ENCODE measurements around the gene THADA. TPM values are rescaled to one million over a fixed set of nuclear protein-coding genes. Genes with fewer than 3 reads are reported as not detected.

THADA gene
- total RNA-seq, 3 donors from 2014 or later (not counting 1 experiment from before 2014, with no cell fraction given) = 34.1 to 35.7 (median 35.3) TPM

DNA sequence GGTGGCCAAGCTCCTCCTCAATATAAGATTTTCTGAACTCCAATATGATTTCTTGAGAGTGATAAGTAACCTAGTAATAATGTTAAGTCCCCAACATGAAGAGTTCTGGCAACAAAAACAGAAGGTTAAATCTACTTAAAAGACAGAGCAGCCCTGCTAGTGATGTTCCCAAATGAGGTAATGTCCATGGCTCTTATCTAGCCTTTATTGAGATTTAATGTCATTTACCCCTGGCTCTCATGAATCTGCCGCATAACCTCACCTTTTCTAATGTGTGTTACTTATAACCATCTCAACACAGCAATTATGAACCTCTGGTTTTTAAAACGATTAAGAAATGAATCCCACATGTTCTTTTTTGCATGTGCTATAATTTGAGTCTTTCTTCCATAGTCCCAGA, 201.9 kb downstream of the THADA start:
- Histone ChIP-seq H3K36me3 (ENCODE audit: control insufficient read depth, insufficient read depth, low read length) (peaks cover 8% of the 10 kb centered on the region), H3K4me1 (ENCODE audit: control insufficient read depth, insufficient read depth, low read length) (peaks cover 9% of the 10 kb centered on the region), H3K27me3 (ENCODE audit: control insufficient read depth, insufficient read depth, low read length) (no peaks in the 10 kb centered on the region), H3K9me3 (ENCODE audit: control insufficient read depth, insufficient read depth, low read length) (no peaks in the 10 kb centered on the region), H3K27ac (ENCODE audit: low read length) (no peak overlapping the region), H3K4me3 (ENCODE audit: low read length) (no peak overlapping the region)
- DNase-seq = no peak
- Mint-ChIP-seq H3K27ac (no peak overlapping the region), H3K4me3 (no peak overlapping the region), H3K9me3 (no peaks in the 10 kb centered on the region), H3K27me3 (ENCODE audit: low read depth in 2 of 2) (no peaks in the 10 kb centered on the region), H3K4me1 (peaks cover 18 to 20% of the 10 kb centered on the region in 2 donors), H3K36me3 (peaks cover 6% of the 10 kb centered on the region)
- intact Hi-C loops (cut with micrococcal nuclease) = no loop called here
- TF ChIP-seq, protein P1, sequence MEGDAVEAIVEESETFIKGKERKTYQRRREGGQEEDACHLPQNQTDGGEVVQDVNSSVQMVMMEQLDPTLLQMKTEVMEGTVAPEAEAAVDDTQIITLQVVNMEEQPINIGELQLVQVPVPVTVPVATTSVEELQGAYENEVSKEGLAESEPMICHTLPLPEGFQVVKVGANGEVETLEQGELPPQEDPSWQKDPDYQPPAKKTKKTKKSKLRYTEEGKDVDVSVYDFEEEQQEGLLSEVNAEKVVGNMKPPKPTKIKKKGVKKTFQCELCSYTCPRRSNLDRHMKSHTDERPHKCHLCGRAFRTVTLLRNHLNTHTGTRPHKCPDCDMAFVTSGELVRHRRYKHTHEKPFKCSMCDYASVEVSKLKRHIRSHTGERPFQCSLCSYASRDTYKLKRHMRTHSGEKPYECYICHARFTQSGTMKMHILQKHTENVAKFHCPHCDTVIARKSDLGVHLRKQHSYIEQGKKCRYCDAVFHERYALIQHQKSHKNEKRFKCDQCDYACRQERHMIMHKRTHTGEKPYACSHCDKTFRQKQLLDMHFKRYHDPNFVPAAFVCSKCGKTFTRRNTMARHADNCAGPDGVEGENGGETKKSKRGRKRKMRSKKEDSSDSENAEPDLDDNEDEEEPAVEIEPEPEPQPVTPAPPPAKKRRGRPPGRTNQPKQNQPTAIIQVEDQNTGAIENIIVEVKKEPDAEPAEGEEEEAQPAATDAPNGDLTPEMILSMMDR (IDR thresholded peaks at IDR 0.05) = no peak
- ATAC-seq = no peak
- 100% methylated on average over 1 of the region's 2 CpGs for WGBS (ENCODE audit: insufficient coverage)

DNA sequence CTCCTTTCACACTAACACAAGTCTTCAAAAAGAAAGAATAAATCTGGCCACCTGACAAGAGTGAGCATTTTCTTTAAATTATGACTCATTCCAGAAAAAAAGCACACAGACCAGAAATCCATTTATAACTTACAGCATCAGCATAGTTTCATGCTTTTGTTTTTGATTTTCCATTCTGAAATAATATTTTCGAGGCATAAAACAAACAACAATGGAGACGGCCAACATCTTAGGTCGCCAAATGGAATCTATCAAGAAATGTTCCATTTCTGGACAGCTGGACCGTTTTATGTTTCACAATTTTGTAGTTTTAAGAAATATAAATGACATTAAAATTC, 204.0 kb downstream of the THADA start:
- DNase-seq (no peak), ATAC-seq (no peak)
- Histone ChIP-seq H3K27me3 (ENCODE audit: control insufficient read depth, insufficient read depth, low read length) (no peaks in the 10 kb centered on the region), H3K4me3 (ENCODE audit: low read length) (no peak overlapping the region), H3K27ac (ENCODE audit: low read length) (no peak overlapping the region), H3K36me3 (ENCODE audit: control insufficient read depth, insufficient read depth, low read length) (peaks cover 6% of the 10 kb centered on the region), H3K9me3 (ENCODE audit: control insufficient read depth, insufficient read depth, low read length) (no peaks in the 10 kb centered on the region), H3K4me1 (ENCODE audit: control insufficient read depth, insufficient read depth, low read length) (peaks cover 18% of the 10 kb centered on the region)
- Mint-ChIP-seq H3K27ac (no peak overlapping the region), H3K4me1 (peaks cover 36 to 41% of the 10 kb centered on the region in 2 donors), H3K36me3 (peaks cover 6% of the 10 kb centered on the region), H3K9me3 (no peaks in the 10 kb centered on the region), H3K27me3 (ENCODE audit: low read depth in 2 of 2) (no peaks in the 10 kb centered on the region), H3K4me3 (no peak overlapping the region)
- 97% methylated on average over 3 of the region's 4 CpGs for WGBS (ENCODE audit: insufficient coverage)
- TF ChIP-seq, protein P1 (IDR thresholded peaks at IDR 0.05) = no peak
- intact Hi-C loops (cut with micrococcal nuclease) = no loop called here

DNA sequence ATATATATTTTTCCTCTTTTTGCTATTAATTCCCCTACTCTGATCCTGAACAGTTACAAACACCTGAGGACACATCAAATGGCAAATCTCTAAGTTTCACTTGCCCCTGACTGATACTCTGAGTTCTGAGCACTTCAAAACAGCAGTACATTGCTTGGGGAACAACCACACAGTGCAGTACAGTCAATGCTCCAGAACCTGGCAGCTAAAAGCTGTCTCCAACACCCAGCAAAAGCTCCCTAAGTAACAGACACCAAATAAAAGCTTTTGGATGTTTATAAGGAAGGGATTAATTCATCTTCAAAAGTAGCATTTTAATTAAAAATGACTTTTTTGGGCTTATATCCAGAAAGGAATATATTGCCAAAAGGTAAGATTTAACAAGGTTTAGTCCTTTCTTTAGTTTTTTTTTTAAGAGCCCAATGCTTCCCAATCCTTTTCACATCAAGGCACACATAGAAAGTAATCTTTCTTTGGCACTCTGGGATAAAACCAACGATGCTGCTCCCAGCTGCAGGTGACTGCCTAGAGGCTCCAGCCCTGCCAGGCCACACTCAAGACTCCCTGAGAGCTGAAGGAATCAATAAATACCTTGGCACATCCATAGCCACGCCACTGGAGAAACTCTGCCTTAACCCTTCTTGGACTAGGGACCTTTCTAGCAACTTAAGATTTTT, 204.5 kb downstream of the THADA start:
- ATAC-seq (no peak), DNase-seq (no peak)
- Histone ChIP-seq H3K4me3 (ENCODE audit: low read length) (no peak overlapping the region), H3K4me1 (ENCODE audit: control insufficient read depth, insufficient read depth, low read length) (peaks cover 22% of the 10 kb centered on the region), H3K27me3 (ENCODE audit: control insufficient read depth, insufficient read depth, low read length) (no peaks in the 10 kb centered on the region), H3K9me3 (ENCODE audit: control insufficient read depth, insufficient read depth, low read length) (no peaks in the 10 kb centered on the region), H3K36me3 (ENCODE audit: control insufficient read depth, insufficient read depth, low read length) (peaks cover 6% of the 10 kb centered on the region), H3K27ac (ENCODE audit: low read length) (no peak overlapping the region)
- intact Hi-C loops (cut with micrococcal nuclease) = no loop called here
- Mint-ChIP-seq H3K27ac (no peak overlapping the region), H3K4me3 (no peak overlapping the region), H3K4me1 (peaks cover 38 to 43% of the 10 kb centered on the region in 2 donors), H3K27me3 (ENCODE audit: low read depth in 2 of 2) (no peaks in the 10 kb centered on the region), H3K36me3 (peaks cover 6% of the 10 kb centered on the region), H3K9me3 (no peaks in the 10 kb centered on the region)
- WGBS (ENCODE audit: insufficient coverage) = 94% methylated on average over 2 of the region's 2 CpGs
- TF ChIP-seq, protein P1 (IDR thresholded peaks at IDR 0.05) = no peak

All from natural killer cell (primary cell).